HepG2 (cell line): ENCODE measurements around the gene LTBR. TPM values are rescaled to one million over a fixed set of nuclear protein-coding genes. Genes with fewer than 3 reads are reported as not detected.

Experiments used
- ARNT2 ChIP-seq: sonication (generic); formaldehyde crosslinking; IDR thresholded peaks from 2 replicates; pipeline ENCODE4 v1.8.0; 2022; ENCODE audit warnings: mild to moderate bottlenecking, low read depth, missing genetic modification reagents, moderate library complexity
- HNRNPH1 ChIP-seq: fragments of 200-400 bp; formaldehyde crosslinking; optimal IDR thresholded peaks from 2 replicates; pipeline ENCODE3; 2017; ENCODE audit warnings: mild to moderate bottlenecking, low read depth, low read length
- KDM6A ChIP-seq: IDR thresholded peaks from 2 replicates; pipeline ENCODE4 v1.6.1; 2016; ENCODE audit warnings: low read depth
- MAZ ChIP-seq, 2 experiments: sonication (generic) in 1 of 2; formaldehyde crosslinking in 1 of 2; IDR thresholded peaks; 2 replicates each; pipeline versions ENCODE4 v1.5.0 to v1.6.1; 2012 to 2020; ENCODE audit warnings: low read depth in 2 of 2, mild to moderate bottlenecking in 2 of 2, borderline replicate concordance in 1 of 2, improper control_type of control experiment in 1 of 2, low read length in 1 of 2, missing genetic modification reagents in 1 of 2, moderate library complexity in 1 of 2
- MIXL1 ChIP-seq: IDR thresholded peaks from 2 replicates; pipeline ENCODE4 v1.6.1; 2016
- PHF5A ChIP-seq: IDR thresholded peaks from one replicate; pipeline ENCODE4 v1.6.1; 2018; ENCODE audit warnings: low read depth, missing genetic modification reagents; ENCODE audit not compliant: unreplicated experiment
- RARA ChIP-seq: IDR thresholded peaks from 2 replicates; pipeline ENCODE4 v1.6.1; 2016; ENCODE audit warnings: missing genetic modification reagents, missing compliant biosample characterization
- SIN3B ChIP-seq: fragments of 150-350 bp; IDR thresholded peaks from 2 replicates; pipeline ENCODE4 v1.6.1; 2014; ENCODE audit warnings: low read length
- SRSF9 ChIP-seq: fragments of 200-400 bp; formaldehyde crosslinking; IDR thresholded peaks from 2 replicates; pipeline ENCODE4 v1.6.1; 2018; ENCODE audit warnings: borderline replicate concordance, mild to moderate bottlenecking, low read depth, low read length; ENCODE audit not compliant: insufficient read depth, poor library complexity, severe bottlenecking
- TBX3 ChIP-seq: fragments of 450-650 bp; IDR thresholded peaks from 2 replicates; pipeline ENCODE4 v1.6.1; 2017; ENCODE audit warnings: antibody characterized with exemption, mild to moderate bottlenecking, inconsistent platforms, borderline replicate concordance
- ZNF768 ChIP-seq: sonication (generic); formaldehyde crosslinking; IDR thresholded peaks from 2 replicates; pipeline ENCODE4 v1.4.0; 2020; ENCODE audit warnings: missing genetic modification reagents
- ZNF878 ChIP-seq: sonication (generic); formaldehyde crosslinking; IDR thresholded peaks from 2 replicates; pipeline ENCODE4 v1.8.1; 2023; ENCODE audit warnings: mild to moderate bottlenecking, missing genetic modification reagents, moderate library complexity
- polyA plus RNA-seq, 8 experiments: library from polyadenylated mRNA; depleted of rRNA in 3 of 8; stranded (reverse) in 7 of 8; unstranded in 1 of 8; fragments of >200 nt; fragmentation: Illumina TruSeq in 4 of 8; extraction: Trizol in 4 of 8; gene quantifications; 2 replicates each; pipeline versions ENCODE4 v1.2.1 to v1.2.3, GENCODE V29; 2011 to 2016; ENCODE audit warnings: low read depth in 4 of 8, missing spikeins in 1 of 8, mixed read lengths in 1 of 8; ENCODE audit not compliant: insufficient read depth in 1 of 8
- total RNA-seq, 5 experiments: library from RNA; depleted of rRNA; stranded (reverse); fragments of >200 nt; fragmentation: Illumina TruSeq; extraction: Trizol; gene quantifications; 2 replicates each; pipeline ENCODE4 v1.2.3, GENCODE V29; 2016; ENCODE audit warnings: low read depth in 1 of 5
- TF ChIP-seq, protein P1 (sequence below): sonication (generic); formaldehyde crosslinking; IDR thresholded peaks from 2 replicates; pipeline ENCODE4 v1.5.0; 2020; ENCODE audit warnings: missing genetic modification reagents, mild to moderate bottlenecking, borderline replicate concordance
- TF ChIP-seq, protein P2 (sequence below), 2 experiments: sonication (generic) in 1 of 2; formaldehyde crosslinking in 1 of 2; IDR thresholded peaks; 2 replicates each; pipeline versions ENCODE4 v1.4.0 to v1.6.1; 2018 to 2020; ENCODE audit warnings: missing genetic modification reagents in 2 of 2, borderline replicate concordance in 1 of 2, low read depth in 1 of 2, mild to moderate bottlenecking in 1 of 2, missing biosample characterization in 1 of 2
- TF ChIP-seq, protein P3 (sequence below): sonication (generic); formaldehyde crosslinking; IDR thresholded peaks from 2 replicates; pipeline ENCODE4 v1.4.0; 2020; ENCODE audit warnings: mild to moderate bottlenecking, missing genetic modification reagents
- TF ChIP-seq, protein P4 (sequence below): IDR thresholded peaks from 2 replicates; pipeline ENCODE4 v1.6.1; 2016; ENCODE audit warnings: low read depth
- TF ChIP-seq, protein P5 (sequence below): sonication (generic); formaldehyde crosslinking; IDR thresholded peaks from 2 replicates; pipeline ENCODE4 v1.8.1; 2023; ENCODE audit warnings: mild to moderate bottlenecking, missing genetic modification reagents
- TF ChIP-seq, protein P6 (sequence below): sonication (generic); formaldehyde crosslinking; IDR thresholded peaks from 2 replicates; pipeline ENCODE4 v1.4.0; 2020; ENCODE audit warnings: missing genetic modification reagents, borderline replicate concordance

Gene LTBR
- total and polyA plus RNA-seq, 2 of the 13 experiments (the other 11 are each of a cell fraction or from before 2014, with no cell fraction given): 31.4 to 34.8 TPM

DNA sequence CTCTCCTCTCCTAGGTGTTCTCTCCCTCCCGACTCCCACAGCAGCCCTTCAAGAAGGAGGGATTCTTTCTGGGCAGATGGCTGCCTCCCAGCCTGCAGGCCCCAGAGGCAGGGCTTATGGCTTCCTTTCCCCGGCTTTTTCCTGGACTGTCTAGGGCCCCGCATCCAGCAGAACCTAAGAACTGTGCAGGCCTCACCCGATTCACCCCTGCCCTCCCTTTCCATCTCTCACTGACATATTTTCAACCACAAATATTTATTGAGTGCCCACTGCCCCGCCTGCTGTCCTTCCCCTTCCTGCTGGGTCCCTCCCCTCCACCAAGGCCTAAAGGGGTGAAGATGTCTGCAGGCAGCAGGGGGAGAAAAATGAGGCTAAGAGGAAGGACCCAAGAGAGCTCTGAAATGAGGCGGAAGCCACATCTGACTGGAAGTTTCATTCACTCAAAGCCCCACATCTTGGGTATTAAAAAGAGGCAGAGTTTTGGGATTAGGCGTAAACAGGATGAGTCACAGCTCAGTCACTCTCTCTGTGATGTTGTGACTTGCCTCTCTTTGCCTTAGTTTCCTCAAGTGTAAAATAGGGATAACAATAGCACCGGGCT is 11.5 kb upstream of the LTBR start (continued):
- TF ChIP-seq, protein P1, sequence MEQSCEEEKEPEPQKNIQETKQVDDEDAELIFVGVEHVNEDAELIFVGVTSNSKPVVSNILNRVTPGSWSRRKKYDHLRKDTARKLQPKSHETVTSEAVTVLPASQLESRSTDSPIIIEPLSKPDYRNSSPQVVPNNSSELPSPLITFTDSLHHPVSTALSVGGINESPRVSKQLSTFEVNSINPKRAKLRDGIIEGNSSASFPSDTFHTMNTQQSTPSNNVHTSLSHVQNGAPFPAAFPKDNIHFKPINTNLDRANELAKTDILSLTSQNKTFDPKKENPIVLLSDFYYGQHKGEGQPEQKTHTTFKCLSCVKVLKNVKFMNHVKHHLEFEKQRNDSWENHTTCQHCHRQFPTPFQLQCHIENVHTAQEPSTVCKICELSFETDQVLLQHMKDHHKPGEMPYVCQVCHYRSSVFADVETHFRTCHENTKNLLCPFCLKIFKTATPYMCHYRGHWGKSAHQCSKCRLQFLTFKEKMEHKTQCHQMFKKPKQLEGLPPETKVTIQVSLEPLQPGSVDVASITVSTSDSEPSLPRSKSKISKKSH: no peak
- TF ChIP-seq, protein P2, sequence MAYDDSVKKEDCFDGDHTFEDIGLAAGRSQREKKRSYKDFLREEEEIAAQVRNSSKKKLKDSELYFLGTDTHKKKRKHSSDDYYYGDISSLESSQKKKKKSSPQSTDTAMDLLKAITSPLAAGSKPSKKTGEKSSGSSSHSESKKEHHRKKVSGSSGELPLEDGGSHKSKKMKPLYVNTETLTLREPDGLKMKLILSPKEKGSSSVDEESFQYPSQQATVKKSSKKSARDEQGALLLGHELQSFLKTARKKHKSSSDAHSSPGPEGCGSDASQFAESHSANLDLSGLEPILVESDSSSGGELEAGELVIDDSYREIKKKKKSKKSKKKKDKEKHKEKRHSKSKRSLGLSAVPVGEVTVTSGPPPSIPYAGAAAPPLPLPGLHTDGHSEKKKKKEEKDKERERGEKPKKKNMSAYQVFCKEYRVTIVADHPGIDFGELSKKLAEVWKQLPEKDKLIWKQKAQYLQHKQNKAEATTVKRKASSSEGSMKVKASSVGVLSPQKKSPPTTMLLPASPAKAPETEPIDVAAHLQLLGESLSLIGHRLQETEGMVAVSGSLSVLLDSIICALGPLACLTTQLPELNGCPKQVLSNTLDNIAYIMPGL (CRISPR knock-in tag; IDR thresholded peaks at IDR 0.05; ENCODE audit: borderline replicate concordance in 1 of 2, low read depth in 1 of 2): peak in 1 of 2 experiments; percentile 58; a peak in 1 of 4 replicates
- TF ChIP-seq ARNT2 (CRISPR knock-in tag): no peak
- TF ChIP-seq HNRNPH1: no peak
- TF ChIP-seq, protein P3, sequence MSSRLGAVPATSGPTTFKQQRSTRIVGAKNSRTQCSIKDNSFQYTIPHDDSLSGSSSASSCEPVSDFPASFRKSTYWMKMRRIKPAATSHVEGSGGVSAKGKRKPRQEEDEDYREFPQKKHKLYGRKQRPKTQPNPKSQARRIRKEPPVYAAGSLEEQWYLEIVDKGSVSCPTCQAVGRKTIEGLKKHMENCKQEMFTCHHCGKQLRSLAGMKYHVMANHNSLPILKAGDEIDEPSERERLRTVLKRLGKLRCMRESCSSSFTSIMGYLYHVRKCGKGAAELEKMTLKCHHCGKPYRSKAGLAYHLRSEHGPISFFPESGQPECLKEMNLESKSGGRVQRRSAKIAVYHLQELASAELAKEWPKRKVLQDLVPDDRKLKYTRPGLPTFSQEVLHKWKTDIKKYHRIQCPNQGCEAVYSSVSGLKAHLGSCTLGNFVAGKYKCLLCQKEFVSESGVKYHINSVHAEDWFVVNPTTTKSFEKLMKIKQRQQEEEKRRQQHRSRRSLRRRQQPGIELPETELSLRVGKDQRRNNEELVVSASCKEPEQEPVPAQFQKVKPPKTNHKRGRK: no peak
- TF ChIP-seq PHF5A (CRISPR knock-in tag): no peak
- no peak for TF ChIP-seq SIN3B
- no peak for TF ChIP-seq ZNF768 (CRISPR knock-in tag)
- TF ChIP-seq MIXL1 (CRISPR knock-in tag): peak; percentile 44; the same call in 1 of the 2 replicates
- no peak for TF ChIP-seq ZNF878 (CRISPR knock-in tag)
- no peak for TF ChIP-seq SRSF9
- TF ChIP-seq, protein P4, sequence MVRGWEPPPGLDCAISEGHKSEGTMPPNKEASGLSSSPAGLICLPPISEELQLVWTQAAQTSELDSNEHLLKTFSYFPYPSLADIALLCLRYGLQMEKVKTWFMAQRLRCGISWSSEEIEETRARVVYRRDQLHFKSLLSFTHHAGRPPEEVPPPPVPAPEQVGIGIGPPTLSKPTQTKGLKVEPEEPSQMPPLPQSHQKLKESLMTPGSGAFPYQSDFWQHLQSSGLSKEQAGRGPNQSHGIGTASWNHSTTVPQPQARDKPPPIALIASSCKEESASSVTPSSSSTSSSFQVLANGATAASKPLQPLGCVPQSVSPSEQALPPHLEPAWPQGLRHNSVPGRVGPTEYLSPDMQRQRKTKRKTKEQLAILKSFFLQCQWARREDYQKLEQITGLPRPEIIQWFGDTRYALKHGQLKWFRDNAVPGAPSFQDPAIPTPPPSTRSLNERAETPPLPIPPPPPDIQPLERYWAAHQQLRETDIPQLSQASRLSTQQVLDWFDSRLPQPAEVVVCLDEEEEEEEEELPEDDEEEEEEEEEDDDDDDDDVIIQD (CRISPR knock-in tag): 0 out of 2 replicates have a peak, but pooled peaks have one; percentile 12
- TF ChIP-seq, protein P5, sequence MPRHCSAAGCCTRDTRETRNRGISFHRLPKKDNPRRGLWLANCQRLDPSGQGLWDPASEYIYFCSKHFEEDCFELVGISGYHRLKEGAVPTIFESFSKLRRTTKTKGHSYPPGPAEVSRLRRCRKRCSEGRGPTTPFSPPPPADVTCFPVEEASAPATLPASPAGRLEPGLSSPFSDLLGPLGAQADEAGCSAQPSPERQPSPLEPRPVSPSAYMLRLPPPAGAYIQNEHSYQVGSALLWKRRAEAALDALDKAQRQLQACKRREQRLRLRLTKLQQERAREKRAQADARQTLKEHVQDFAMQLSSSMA: no peak
- TF ChIP-seq TBX3: 0 out of 2 replicates have a peak, but pooled peaks have one; percentile 26
- TF ChIP-seq, protein P6, sequence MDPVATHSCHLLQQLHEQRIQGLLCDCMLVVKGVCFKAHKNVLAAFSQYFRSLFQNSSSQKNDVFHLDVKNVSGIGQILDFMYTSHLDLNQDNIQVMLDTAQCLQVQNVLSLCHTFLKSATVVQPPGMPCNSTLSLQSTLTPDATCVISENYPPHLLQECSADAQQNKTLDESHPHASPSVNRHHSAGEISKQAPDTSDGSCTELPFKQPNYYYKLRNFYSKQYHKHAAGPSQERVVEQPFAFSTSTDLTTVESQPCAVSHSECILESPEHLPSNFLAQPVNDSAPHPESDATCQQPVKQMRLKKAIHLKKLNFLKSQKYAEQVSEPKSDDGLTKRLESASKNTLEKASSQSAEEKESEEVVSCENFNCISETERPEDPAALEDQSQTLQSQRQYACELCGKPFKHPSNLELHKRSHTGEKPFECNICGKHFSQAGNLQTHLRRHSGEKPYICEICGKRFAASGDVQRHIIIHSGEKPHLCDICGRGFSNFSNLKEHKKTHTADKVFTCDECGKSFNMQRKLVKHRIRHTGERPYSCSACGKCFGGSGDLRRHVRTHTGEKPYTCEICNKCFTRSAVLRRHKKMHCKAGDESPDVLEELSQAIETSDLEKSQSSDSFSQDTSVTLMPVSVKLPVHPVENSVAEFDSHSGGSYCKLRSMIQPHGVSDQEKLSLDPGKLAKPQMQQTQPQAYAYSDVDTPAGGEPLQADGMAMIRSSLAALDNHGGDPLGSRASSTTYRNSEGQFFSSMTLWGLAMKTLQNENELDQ (CRISPR knock-in tag): no peak
- TF ChIP-seq RARA (CRISPR knock-in tag): peak; percentile 90
- TF ChIP-seq MAZ (IDR thresholded peaks at IDR 0.05; ENCODE audit: borderline replicate concordance, low read depth, low read length): peak; percentile 40; the same call in 1 of the 2 replicates
- TF ChIP-seq MAZ (CRISPR knock-in tag; IDR thresholded peaks at IDR 0.05; ENCODE audit: low read depth): peak; percentile 68
- TF ChIP-seq KDM6A: 0 out of 2 replicates have a peak, but pooled peaks have one; percentile 47
